Effector CD8-positive, alpha-beta T cell (primary cell): ENCODE results near the gene RBM45.

ENCODE experiments used
- DNase-seq: peaks from one replicate; lab custom pipeline; 2025; lab: John Stamatoyannopoulos, UW

Gene RBM45

DNA sequence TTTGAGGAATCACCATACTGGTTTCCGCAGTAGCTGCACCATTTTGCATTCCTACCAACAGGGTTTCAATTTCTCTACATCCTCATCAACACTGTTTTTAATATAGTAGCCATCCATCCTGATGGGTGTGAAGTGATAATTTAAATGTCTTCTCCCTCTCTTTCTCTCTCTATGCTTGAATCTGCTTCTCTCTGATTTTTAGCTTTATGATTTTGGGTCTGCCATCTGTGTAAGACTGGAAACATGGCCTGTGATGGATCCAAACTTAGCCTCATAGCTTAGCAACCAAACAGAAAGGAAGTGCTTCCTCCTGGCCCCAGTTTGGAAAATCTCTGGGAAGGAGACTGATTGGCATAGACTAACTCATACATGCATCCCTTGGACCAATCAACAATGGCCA, 48.4 kb downstream of the RBM45 start:
- no peak for DNase-seq

DNA sequence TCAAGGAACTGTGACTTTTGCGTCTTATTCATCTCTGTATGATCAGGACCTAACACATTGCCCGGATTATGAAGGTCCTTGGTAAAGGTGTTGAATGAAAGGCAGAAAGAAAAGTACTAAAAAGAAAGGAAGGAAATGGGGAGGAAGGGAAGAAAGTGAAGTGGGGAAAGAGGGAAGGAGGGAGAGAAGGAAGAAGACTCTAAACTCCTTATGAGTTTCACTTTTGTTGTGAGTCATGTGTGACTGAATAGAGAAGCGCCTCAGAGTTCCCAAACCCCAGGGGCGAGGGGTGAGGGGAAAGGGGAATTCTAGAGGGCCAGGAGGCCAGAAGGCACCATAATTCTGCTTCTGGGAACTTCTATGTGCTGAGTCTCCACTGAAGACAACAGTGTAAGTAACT, 51.2 kb downstream of the RBM45 start:
- DNase-seq, result no peak

DNA sequence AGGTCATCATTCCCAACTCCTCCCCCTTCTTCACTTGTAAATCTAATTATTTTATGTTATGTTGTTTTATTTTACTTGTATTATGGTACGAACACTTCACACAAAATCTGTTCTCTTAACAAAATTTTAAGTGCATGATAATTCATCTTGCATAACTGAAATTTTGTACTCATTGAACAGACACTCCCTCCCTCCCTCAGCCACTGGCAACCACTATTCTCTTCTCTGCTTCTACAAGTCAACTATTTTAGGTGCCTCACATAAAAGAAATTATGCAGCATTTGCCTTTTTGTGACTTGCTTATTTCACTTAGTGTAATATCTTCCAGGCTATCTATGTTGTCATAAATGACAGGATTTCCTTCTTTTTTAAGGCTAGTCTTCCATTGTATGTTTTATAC, 51.7 kb downstream of the RBM45 start:
- DNase-seq, result no peak

DNA sequence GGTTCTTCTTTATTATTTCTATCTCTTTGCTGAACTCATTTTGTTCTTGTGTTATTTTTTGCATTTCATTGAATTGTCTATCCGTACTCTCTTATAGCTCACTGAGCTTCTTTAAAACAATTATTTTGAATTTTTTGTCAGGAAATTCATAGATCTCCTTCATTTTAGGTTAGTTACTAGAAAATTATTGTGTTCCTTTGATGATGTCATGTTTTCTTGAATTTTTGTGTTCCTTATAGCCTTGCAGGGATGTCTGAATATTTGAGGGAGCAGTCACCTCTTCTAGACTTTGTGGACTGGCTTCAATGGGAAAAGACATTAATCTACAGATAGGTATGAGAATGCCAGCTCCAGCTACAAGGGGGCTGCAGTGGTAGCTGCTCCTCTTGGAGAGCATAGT, 61.4 kb downstream of the RBM45 start:
- no peak for DNase-seq

DNA sequence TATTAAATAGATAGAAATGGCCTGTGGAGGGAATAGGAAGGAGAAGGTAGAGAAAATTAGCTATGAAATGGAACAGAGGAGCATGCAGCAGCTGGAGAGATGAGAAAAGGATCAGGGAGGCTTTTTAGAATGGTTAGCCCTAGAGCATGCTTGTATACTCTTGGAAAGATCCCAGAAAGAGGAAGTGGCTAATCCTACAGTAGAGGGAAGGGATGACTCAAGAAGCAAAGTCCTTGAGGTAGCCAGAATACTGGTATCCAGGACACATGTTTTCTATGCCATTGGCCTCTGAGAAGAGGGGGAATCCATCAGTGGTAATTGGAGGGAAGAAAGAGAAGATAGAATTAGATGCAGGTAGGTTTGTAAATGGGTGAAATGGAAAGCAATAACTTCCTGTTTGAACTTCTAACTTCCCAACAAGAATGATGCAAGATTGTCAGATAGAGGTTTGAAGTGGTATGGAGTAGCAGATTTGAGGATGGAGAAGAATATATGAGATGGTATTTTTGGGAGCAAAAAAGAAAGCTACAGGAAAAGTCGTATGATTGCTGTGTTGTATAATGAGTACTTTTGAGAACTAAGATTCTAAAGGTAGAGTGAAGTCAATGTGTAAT, 64.9 kb downstream of the RBM45 start:
- DNase-seq, result no peak
